HG03571 (cell line): Measurements from ENCODE around the gene TCP1.
A peak's percentile ranks its signal among the peaks of the same experiment; 100 is the strongest.
"Not testable (repeated sequence)": the region's sequence is repeated elsewhere in the genome, so short reads cannot be mapped to it uniquely, and the experiment has no call there.

ENCODE experiments used
- ATAC-seq: cut with Tn5 transposase; IDR thresholded peaks from one replicate; pipeline ENCODE4 v1.9.1; 2021; ENCODE audit not compliant: unreplicated experiment

Gene TCP1

DNA sequence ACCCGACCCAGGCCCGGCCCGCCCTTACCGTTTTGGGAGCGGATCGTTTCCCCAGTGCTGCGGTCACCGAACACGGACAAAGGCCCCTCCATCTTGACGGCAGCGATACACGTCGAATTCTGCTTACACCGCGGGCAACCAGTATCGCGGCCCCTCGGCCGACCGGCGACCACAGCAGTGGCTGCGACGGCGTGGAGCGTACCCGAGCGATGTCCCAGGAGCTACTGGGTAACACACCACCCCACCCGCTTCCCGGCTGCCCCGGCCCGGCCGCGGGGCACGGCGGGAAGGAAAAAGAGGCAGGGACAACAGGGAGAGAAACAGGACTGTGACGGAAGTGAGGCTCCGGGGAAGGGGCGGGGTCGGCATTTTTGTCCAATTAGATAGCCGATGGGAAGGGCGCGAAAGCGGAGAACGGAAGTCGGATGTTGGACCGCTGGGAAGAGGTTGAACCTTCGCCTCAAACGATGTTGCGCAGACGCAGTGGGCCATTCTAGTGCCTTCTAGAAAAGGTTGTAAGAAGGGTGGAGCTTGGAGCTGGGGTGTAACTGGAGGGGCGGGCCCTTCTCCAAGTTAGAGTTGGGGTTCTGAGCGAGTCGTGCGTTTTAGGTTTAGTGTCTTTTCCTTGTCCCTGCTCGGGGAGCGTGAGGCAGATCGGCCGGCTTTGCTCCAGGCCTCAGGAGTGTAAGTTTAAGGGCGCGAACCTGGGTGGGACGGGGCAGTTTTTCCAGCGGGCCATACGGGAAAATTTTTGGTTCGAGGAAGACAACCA is at the start of gene TCP1:
Gene TCP1, minus strand, starts transcription at position 226 of the 772 bp plus-strand sequence. Its CDS starts 134 bp downstream, at position 92.
- peak; percentile 68 for ATAC-seq

DNA sequence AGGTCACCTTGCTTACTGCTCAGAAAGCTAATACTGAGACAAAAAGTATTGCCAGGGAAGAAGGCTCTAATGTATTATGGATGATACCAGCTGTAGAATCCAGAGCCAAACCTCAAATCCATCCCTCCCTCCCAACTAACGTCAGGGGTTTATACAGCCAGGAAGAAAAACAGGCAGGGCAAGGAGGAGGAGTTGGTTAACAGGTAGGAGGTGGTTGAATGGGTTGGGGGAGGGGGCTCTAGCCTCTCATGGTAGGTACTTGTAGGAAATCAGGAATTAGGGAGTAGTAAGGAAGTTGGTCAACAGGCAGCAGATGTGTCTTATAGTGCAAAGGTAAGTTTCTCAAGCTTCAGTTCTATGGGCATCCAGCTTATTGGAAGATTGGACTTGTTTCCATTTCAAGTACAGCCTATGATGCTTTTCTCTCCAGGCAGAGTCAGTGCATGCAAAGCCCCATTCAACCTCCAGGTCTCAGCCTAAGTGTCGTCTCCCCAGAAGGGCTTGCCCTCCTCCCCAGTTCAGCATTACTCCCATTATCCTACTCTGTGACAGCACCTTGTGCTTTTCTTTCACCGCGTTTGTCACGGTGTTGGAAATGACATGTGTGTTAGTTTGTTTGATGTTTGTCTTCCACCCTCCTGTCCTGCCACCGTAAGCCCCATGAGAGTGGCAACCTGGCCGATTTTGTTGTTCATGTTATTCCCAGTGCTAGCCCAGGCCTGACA is 48.8 kb upstream of the TCP1 start:
- ATAC-seq: no peak

DNA sequence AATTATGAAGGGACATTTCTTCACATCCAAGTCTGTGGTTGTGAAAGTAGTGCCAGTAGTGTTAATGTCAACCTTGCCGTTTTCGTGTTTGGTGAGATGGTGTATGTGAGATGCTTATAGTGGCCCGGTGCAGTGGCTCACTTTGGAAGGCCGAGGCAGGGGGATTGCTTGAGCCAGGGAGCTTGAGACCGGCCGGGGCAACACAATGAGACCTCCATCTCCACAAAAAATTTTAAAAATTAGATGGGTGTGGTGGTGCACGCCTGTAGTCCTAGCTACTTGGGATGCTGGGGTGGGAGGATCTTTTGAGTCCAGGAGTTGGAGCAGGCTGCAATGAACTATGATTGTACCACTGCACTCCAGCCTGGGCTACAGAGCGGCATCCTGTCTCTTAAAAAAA is 48.1 kb upstream of the TCP1 start:
- no peak for ATAC-seq

DNA sequence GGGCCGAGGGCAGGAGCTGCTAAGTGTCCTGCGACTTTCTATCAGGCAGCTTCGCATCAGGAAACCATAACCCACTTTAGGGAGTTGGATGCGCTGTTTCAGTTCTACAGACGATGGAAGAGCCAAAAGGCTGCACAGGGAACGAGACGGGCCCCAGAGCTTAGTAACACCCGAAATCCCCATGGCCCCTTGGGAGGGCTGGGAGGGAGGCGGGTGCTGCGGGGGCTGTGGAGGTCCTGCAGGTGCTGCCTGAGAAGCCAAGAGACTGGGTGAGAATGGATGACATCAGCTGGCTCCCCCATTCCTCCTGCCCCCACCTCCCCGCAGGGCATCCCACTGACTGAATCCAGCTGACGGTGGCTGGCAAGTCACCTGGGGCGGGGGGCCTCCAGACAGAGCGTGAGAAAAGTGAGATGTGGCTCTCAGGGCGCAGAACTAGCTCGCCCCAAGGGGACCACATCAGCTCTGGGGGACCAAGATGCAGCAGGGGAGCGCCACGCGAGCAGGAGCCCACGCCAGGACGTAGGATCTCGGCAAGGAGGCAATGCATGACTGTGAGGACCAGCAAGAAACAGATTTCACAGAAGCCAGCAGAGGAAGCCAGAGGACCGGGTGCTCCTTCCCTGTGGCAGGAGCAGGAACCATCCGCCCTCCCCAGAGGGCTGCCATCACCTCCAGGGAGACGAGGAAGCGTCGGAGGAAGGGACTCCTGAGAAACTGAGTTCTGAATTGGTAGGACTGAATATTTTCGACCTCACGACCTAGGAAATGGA is 47.5 kb upstream of the TCP1 start:
- ATAC-seq: no peak

DNA sequence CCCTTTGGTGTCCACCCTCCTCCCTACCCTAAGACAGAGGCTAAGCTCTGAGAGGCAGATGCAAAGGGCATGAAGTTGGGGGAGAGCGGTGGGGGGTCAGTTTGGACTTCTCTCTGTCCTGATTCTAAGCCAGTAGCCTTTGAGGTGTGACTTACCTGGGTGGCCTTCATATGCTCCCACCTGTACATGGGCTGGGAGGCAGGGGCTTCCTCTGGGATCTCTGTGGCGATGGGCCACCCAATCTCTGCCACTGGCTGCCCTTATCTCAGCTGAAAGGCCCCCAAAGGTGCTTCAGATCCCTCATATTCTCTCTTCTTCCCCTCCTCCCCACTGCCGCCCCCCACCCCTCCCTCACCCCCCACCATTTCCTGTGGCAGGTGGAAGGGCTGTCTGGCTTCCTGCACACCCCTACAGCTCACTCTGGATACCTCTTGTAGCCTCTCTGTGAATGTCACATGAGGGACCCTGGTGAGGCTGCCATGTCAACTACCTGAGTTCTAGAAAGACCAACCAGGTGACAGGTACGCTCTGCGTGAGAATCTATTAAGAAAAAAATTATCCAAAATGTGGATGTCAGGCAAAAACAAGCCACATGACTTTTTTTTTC is 44.7 kb upstream of the TCP1 start:
- ATAC-seq: no peak

- no peak for ATAC-seq
These were observed 44.2 kb upstream of the TCP1 start for GRCh38 chr6:159833556-159833955.

GRCh38 chr6:159832946-159833345 is 43.5 kb upstream of the TCP1 start:
- no peak for ATAC-seq

DNA sequence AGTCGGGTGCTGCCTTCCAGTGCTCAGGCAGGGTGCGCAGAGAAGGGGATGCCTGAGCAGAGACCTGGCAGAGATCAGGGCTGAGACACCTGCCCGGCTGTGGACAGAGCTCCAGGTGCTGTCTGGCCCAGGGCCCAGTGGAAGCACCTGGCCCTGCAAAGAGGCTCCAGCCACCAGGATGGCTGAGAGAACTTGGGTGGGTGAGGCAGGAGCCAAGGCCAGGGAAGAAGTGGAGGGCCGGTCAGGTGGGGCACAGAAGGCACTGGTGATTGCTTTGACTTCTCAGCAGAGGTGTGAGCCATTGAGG is 41.9 kb upstream of the TCP1 start:
- no peak for ATAC-seq

GRCh38 chr6:159830501-159831372 is 41.3 kb upstream of the TCP1 start:
- ATAC-seq: no peak

- peak; percentile 63 for ATAC-seq
These were observed 40.1 kb upstream of the TCP1 start for GRCh38 chr6:159829526-159829925.

GRCh38 chr6:159828074-159828473 is 38.7 kb upstream of the TCP1 start:
- ATAC-seq: no peak

DNA sequence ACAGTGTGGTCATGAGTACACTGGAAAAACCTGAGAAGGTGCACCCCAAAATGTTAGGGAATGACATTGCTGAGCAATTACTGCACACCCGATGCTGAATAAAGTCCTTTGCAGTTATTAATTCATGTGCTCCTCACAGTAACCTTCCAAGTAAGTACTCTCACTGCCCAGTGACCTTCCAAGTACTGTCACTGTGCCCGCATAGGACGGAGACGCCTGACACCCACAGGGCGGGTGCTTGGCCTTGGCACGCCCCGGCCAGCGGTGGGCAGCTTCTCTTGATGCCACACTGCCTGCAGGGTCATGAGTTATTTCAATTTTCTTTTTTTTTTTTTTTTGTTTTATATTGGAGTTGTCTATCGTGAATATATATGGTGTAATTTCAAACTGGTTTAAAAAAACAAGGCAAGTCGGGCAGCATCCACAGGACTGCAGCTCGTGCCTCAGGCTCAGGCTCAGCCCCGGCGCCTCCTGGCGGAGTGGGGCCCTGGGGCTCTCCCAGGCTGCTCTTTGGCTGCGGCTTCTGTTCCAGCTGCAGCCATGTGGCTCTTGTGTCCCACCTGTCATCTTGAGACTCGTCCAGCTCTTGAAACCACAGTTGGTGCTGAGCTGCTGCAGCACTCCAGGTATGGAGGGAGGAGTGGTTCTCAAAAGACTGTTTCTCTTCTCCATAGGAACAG is 37.7 kb upstream of the TCP1 start:
- ATAC-seq: no peak

- ATAC-seq: no peak
These were observed 36.6 kb upstream of the TCP1 start for GRCh38 chr6:159826004-159826403.

- not testable (repeated sequence) for ATAC-seq
These were observed 35.3 kb upstream of the TCP1 start for GRCh38 chr6:159824690-159825089.

GRCh38 chr6:159823953-159824352 is 34.6 kb upstream of the TCP1 start:
- ATAC-seq: no peak

DNA sequence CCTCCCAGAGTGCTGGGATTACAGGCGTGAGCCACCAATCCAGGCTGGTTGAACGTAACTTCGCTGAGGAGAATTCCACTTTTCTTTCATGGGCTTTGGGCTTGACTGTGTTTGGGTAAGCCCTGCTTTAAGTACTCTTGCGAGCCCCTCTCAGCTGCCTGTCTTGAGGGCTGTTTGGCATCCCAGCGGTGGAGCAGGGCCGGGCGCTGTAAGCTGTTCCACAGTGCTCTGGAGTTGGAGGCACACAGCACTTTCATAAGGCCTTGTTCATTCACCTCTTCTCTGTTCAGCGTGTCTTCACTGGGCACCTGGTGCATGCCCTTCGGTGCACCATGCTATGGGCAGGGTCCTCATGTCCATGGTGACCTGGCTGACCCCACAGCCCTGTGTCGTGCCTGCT is 32.3 kb upstream of the TCP1 start:
- ATAC-seq: no peak

GRCh38 chr6:159821122-159821521 is 31.7 kb upstream of the TCP1 start:
- no peak for ATAC-seq

GRCh38 chr6:159819932-159820640 is 30.7 kb upstream of the TCP1 start:
- ATAC-seq: no peak

DNA sequence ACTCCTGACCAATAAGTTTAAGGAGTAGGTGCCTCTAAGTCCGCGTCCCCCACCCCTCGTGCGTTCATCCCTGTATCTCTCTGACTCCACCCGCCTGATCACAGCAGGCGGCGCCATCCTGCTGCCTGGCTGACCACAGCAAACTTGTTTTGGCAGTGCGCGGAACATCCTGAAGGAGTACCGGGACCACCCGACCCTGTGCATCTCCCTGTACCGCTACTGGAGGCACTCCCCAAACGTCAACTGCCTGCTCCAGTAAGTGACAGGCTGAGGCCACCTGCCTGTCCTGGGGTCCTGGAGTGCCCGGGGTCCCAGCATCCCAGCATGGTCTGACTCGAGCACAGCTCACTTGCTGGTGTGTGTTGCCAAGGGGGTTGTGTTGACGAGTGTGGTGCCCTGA is 29.7 kb upstream of the TCP1 start:
- ATAC-seq: no peak
